Activated CD4-positive, CD25-positive, alpha-beta regulatory T cell treated with anti-CD3 and anti-CD28 coated beads, Interleukin-2, amount 50 U/mL, for 24 hours (primary cell): ENCODE results near the gene IKBKE.

Experiments used
- ATAC-seq, 2 donors: fragments of 150-1000 bp; cut with Tn5 transposase; one replicate each; pipeline ENCODE4 v1.10.0; 2021; ENCODE audit warnings: mild to moderate bottlenecking in 1 of 2, moderate library complexity in 1 of 2

Gene IKBKE

DNA sequence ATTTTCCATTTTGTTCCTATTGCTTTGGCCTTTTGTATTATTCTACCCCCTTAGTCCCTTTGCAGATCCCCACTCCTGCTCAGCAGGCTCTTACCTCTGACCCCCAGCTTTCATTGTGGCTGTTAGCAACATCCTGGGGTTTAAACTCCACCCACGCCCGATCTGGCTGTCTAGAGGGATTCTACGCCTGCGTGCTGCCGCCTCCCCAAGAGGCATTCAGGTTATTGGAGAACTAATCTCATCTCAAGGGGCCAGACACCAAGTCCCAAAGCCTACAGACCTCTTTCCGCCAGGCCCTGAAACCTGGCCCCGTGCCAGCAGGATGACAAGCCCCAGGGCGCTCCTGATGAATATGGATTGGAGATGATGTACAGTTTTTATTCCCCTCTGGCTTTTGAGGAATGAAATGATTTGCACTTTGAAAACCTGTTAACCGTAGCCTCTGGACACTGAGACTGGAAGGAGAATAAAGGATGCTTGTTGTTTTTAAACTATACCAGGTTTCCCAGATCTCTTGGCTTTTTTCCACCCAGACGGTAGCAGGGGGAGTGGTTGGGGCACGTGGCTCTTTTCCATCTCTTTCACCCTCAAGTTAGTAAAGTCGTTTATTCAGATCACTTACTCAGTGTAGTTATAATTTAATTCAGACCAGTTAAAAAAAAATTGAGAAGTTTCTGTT lies 14.5 kb upstream of the IKBKE start:
- no peak for ATAC-seq

DNA sequence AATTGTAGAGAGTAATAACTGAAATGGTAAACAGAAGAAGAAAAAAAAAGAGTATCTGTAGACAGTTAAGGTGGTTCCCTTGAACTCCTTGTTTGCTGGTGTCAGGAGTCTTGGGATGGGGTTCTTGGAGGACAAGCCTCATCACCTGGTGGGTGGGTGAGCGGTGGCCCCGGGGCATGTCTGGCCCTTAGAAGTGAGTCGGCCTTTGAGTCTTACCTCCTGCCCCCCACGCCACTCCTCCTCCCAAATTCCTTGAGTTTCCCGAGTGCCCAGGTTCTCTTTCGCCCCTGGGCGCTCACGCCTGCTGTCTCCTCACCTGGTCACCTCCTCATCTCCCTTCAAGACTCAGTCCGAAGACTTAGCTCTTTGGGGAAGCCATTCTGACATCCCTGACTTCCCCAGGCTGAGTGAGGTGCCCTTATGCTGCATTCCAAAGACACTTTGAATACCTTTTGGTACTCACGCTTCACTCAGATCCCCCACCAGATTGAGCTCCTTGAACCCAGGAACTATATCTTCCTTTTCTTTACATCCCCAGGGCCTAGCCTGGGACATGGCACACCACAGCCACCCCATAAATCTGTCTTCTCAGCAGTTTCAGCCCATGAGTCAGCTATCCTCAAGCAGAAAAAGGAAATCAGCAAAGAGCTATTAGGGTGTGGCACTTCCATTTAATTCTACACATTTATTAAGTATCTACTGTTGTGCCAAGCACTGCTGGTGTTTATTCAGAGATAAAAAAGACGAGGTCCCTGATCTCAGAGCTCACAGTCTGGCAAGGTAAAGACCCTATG lies 13.5 kb upstream of the IKBKE start:
- ATAC-seq, result peak in 1 of 2 donors; percentile 32

- peak; percentile 42 to 64 for ATAC-seq
Observed at GRCh38 chr1:206457408-206458120, 12.7 kb upstream of the IKBKE start.

DNA sequence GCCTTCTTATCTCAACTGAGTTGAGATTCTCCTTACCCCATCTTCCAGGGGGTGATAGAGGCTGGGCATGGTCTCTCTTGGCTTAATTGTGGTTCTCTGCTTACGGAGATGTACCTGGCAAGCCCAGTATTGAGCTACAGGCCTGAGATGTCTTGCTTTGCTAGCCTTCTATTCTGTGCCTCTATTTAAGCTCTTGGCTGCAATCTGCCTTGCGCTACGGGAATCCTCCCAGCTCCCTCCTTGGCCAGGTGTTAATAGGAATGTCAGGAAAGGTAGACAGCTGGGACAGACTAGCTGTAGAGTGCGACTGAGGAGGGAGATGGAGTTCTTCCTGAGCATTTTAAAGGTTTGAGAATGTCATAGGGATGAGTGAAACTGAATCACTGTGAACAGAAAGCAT lies 10.6 kb upstream of the IKBKE start:
- no peak for ATAC-seq

DNA sequence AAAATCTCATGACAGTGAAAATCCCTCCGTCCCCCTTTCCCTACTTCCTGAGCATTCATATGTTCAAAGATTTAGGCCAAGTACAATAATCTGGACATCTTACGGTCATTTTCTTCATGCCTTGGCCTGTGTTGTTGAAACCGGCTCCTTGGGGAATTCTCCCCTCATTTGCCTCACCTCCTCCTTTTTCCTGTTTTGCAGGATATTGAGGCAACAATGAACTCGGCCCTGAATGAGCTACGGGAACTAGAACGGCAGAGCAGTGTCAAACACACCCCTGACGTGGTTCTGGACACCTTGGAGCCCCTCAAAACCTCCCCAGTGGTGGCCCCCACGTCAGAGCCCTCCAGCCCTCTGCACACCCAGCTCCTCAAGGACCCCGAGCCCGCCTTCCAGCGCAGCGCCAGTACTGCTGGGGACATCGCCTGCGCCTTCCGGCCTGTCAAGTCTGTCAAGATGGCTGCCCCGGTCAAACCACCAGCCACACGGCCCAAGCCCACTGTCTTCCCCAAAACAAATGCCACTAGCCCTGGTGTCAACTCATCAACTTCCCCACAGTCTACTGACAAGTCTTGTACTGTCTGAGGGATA lies 9.3 kb upstream of the IKBKE start:
- no peak for ATAC-seq

GRCh38 chr1:206461602-206462455 lies 8.4 kb upstream of the IKBKE start:
- peak in 1 of 2 donors; percentile 40 for ATAC-seq

- ATAC-seq, result peak; percentile 28 to 42
Observed at GRCh38 chr1:206463137-206463536, 7.1 kb upstream of the IKBKE start.

DNA sequence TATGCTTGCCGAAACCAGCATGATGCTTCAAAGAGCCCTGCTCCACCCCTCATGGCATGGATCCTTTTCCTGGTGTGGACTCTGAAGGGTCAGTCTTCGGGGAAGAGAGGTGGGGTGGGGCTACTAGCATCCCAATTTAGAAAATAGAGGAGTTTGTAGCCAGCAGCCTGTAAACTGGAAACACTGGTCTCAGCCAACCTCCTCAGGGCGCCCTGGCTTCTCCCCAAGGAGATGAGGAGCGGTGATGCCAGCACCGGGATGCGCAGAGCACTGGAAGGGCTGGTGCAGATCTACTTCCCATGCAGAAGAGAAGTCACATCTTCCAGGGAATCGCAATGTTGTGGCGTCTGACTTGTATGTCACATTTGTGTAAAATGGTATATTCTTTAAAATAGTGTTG lies 6.4 kb upstream of the IKBKE start:
- no peak for ATAC-seq

GRCh38 chr1:206464456-206464964 lies 5.8 kb upstream of the IKBKE start:
- ATAC-seq, result no peak

GRCh38 chr1:206465951-206466350 lies 4.3 kb upstream of the IKBKE start:
- peak; percentile 63 to 72 for ATAC-seq

DNA sequence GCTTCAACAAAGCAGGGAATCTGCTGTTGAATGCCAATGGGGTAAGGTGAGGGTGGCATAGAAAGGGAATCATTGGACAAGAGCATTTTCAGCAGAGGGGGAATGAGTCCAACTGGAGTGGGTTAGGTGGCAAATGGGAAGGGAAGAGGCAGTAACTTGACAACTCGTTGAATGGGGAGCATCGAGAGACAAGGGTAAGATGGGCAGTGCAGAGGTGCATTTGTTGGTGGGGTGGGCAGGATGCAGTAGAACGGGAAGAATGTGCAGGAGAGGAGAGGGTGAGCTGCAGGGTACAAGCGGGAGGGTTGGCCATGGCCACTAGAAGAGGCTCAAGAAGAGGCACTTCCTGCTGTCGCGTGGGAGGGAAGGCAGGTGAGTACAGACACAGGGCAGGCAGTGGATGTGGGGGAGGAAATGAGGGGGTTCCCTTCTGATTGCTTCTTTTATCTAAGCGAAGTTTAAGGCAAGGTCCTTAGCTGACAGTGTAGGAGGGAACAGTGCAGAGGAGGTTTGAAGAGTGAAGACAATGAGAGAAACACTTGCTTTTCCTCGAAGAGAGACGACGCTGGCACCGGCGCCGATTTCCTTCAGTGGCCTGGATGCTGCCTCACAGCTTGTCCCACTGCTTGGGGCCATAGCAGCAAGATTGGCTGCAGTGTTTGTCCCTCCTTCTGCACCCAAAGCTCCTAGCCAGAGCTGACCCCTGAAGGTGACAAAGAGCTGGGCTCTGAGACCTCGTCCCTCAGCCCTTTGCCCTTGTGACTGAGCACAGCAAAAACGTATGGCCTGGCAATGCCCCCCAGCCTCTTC lies 3.2 kb upstream of the IKBKE start:
- ATAC-seq, result no peak

DNA sequence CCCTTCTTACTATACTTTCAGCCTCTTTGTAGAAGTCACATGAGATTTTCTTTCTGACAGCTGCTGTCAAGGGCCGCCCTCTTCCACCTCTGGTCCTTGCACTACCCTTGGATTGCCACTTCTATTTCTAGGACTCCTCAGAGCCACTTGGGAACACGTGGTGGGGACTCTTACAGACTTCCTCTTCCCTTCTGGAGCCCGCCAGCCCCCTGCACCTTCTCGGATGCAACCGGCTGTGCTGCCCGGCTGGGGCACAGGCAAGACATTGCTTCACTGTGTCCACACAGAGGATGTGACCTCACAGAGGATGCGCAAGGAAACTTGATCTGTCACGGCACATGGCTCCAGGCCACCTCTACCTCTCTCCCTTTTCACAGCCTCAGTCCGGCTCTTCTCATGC lies 2.4 kb upstream of the IKBKE start:
- no peak for ATAC-seq

DNA sequence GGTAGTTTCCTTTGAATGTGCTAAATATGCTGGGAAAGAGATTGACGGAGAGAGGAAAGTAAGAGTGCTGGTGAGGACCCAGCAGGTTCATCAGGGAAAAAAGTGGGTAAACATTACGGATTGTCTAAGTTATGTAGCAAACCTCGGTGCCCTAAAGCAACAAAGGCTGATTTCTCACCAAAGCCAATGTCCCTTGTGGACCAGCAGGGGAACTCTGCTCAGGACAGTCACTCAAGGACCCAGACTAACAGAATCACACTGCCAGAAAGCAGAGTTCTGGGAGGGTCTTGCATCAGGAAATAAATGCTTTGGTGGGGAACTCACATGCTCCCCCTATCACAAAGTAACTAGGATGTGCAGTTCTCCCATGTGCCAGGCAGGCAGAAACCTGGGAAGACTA lies 1.7 kb upstream of the IKBKE start:
- ATAC-seq, result no peak

- ATAC-seq, result no peak
Observed at GRCh38 chr1:206469411-206469932, 804 bp upstream of the IKBKE start.

- ATAC-seq, result peak; percentile 46 to 59
Observed at GRCh38 chr1:206470692-206471414, 577 bp downstream of the IKBKE start.

DNA sequence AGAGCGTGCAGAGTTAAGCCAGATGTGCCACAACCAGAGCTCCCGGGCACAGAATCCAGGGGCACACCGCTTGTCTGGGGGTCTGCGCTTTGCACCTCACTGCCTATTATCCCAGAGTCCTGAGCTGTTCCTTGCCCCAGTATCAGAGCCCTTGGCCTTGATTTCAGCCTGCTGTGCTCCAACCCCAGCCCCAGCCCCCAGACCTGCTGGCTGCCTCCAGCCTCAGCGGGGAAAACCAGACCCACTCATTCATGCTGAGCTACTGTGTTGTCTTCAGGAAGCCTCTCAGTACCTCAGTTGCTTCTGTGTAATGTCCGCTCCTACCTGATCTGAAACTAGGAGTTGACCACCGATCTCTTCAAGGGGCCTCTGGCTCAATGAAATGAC lies 1.1 kb downstream of the IKBKE start:
- no peak for ATAC-seq

- ATAC-seq, result peak in 1 of 2 donors; percentile 5
Observed at GRCh38 chr1:206472024-206472423, 1.7 kb downstream of the IKBKE start.

- no peak for ATAC-seq
Observed at GRCh38 chr1:206472454-206472853, 2.2 kb downstream of the IKBKE start.

DNA sequence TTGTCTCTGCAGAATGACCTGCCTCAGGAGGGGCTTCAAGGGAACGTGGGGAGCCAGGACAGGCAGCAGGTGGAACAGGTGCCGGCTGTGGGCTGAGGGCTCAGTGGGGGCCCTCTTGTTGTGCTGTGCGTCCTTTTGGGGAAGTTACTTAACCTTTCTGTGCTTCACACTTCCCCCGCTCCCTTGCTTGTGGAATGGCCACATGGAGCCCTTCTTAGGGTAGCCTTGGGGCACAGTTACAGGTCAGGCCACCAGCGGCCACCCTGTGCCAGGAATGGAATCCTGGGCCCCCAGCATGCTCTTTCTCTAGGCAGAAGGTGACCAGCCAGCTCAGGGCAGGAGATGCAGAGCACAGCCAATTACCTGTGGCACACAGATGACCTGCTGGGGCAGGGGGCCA lies 2.6 kb downstream of the IKBKE start:
- no peak for ATAC-seq

DNA sequence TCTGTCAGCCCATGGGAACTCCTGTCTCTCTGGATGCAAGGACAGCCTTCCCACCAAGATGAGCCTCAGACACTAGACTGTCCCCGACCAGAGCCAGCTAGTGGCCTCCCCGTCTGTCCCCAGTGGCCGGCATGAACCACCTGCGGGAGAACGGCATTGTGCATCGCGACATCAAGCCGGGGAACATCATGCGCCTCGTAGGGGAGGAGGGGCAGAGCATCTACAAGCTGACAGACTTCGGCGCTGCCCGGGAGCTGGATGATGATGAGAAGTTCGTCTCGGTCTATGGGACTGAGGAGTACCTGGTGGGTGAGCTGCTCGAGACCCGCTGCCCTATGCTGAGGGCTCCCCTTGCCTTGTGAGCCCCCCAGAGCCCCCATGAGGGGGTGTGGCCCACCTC lies 5.8 kb downstream of the IKBKE start:
- ATAC-seq, result no peak
